Parathyroid adenoma (tissue), 2 donors: ENCODE data around the gene PEX11A.
A peak's percentile ranks its signal among the peaks of the same experiment; 100 is the strongest.

Source experiments
- H2AFZ ChIP-seq: fragments of 300-600 bp; sonication (generic); one replicate; pipeline ENCODE4 v1.7.0; 2017; ENCODE audit warnings: antibody characterized with exemption, mild to moderate bottlenecking
- H3K27ac ChIP-seq: fragments of 300-600 bp; sonication (generic); one replicate; pipeline ENCODE4 v1.7.0; 2017
- H3K27me3 ChIP-seq: fragments of 300-600 bp; sonication (generic); one replicate; pipeline ENCODE4 v1.7.0; 2017; ENCODE audit warnings: low read length; ENCODE audit not compliant: control insufficient read depth, insufficient read depth
- H3K36me3 ChIP-seq: fragments of 300-600 bp; sonication (generic); one replicate; pipeline ENCODE4 v1.7.0; 2017; ENCODE audit warnings: low read length; ENCODE audit not compliant: control insufficient read depth, insufficient read depth
- H3K4me1 ChIP-seq: fragments of 300-600 bp; sonication (generic); one replicate; pipeline ENCODE4 v1.7.0; 2017; ENCODE audit warnings: control low read depth
- H3K4me2 ChIP-seq: fragments of 300-600 bp; sonication (generic); one replicate; pipeline ENCODE4 v1.7.0; 2017; ENCODE audit warnings: low read length
- H3K4me3 ChIP-seq: fragments of 300-600 bp; sonication (generic); one replicate; pipeline ENCODE4 v1.7.0; 2017; ENCODE audit warnings: low read depth, low read length
- H3K79me2 ChIP-seq: fragments of 300-600 bp; sonication (generic); one replicate; pipeline ENCODE4 v1.7.0; 2017; ENCODE audit warnings: control low read depth
- H3K9ac ChIP-seq: fragments of 300-600 bp; sonication (generic); one replicate; pipeline ENCODE4 v1.7.0; 2017; ENCODE audit warnings: mild to moderate bottlenecking
- H3K9me3 ChIP-seq: fragments of 300-600 bp; sonication (generic); one replicate; pipeline ENCODE4 v1.7.0; 2017; ENCODE audit warnings: low read length; ENCODE audit not compliant: control insufficient read depth
- CTCF ChIP-seq: fragments of 300-600 bp; sonication (generic); IDR thresholded peaks from one replicate; pipeline ENCODE4 v1.7.0; 2017; ENCODE audit warnings: antibody characterized with exemption, mild to moderate bottlenecking
- donor health status: primary hyperparathyroidism.

The PEX11A gene

DNA sequence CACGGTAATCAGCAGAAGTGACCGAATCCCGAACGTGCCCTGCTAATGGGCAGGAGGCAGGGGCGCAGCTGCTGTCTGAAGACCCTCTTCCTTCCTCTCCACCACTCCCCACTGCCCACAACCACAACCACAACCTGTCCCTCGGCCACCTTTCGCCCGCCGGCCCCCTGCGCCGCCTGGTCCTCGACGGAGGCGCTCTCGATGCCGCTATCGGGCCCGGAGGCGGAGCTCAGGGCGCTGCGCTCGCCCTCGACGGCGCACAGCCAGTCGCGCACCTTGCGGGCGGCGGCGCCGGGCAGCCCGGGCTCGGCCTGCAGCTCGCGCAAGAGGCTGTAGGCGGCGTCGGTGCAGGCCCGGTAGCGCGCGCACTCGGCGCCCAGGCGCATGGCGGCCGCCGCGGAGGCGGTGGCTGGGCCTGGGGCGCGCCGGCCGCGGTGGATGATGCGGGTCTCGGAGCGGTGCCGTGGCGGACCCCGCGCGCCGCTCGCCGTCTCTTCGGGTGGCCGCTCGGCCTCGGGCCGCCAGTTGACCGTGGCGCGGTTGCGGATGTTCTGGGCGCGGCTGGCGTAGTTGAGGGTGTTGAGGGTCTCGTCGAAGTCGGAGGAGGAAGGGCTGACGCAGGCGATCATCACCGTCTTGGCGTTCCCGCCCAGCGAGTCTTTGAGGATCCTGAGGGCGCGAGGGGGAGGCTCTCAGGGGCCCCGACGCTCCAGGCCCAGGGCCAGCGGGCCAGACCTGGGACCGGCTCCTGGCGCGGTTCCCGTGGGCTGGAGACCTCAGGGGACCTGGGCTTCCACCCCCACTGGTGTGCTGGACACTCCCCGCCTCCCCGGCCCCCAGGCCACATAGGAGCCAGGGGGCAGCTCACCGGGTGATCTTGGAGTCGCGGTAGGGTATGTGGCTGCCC is 42.2 kb downstream of the PEX11A start:
- H3K4me2 ChIP-seq: no peak overlapping the region
- no peaks in the 10 kb centered on the region for H3K36me3 ChIP-seq
- H3K4me1 ChIP-seq: no peaks in the 10 kb centered on the region
- H3K79me2 ChIP-seq: no peaks in the 10 kb centered on the region
- no peak for TF ChIP-seq CTCF
- H2AFZ ChIP-seq: no peak overlapping the region
- H3K27ac ChIP-seq: no peak overlapping the region
- H3K9me3 ChIP-seq: no peaks in the 10 kb centered on the region
- H3K4me3 ChIP-seq: no peak overlapping the region
- H3K27me3 ChIP-seq: no peaks in the 10 kb centered on the region
- H3K9ac ChIP-seq: no peak overlapping the region

DNA sequence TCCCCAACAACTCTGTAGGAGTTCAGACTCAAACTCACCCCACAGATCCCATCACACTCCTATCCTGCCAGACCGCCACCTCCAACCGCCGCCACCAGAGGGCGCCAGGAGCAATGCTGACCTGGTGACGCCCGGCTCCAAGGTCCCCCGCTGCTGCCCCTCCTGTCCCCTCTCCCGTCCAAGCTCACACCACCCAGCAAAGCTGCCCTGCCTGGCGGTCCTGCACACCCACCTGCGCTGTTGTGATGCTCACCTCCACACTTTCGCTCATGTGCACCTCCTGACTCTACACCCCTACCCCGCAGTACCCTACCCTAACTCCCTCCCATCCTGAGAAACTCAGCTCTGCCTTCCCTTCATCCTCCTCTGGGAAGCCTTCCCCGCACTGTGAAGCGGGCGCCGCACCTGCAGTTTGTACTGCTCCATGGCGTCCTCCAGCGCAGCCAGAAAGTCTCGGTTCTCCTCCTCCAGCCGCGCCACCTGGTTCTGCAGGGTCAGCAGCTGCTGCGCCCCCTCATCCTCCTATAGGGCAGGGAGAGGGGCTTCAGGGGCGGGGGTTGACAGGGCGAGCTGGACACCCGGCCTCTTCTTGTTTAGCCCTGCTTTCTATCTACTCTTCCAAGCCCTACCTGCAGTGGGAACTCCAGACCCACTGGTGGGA is 43.2 kb downstream of the PEX11A start:
- TF ChIP-seq CTCF: peak; percentile 62
- no peak overlapping the region for H3K9ac ChIP-seq
- no peaks in the 10 kb centered on the region for H3K36me3 ChIP-seq
- no peak overlapping the region for H3K4me3 ChIP-seq
- H3K27ac ChIP-seq: no peak overlapping the region
- H2AFZ ChIP-seq: no peak overlapping the region
- H3K4me1 ChIP-seq: no peaks in the 10 kb centered on the region
- H3K4me2 ChIP-seq: no peak overlapping the region
- no peaks in the 10 kb centered on the region for H3K27me3 ChIP-seq
- no peaks in the 10 kb centered on the region for H3K9me3 ChIP-seq
- H3K79me2 ChIP-seq: no peaks in the 10 kb centered on the region

GRCh38 chr15:89646416-89647141 is 44.0 kb downstream of the PEX11A start:
- Histone ChIP-seq H3K4me2 (no peak overlapping the region), H3K9ac (no peak overlapping the region), H3K27ac (no peak overlapping the region), H3K79me2 (no peaks in the 10 kb centered on the region), H3K4me1 (no peaks in the 10 kb centered on the region), H3K9me3 (no peaks in the 10 kb centered on the region), H3K36me3 (no peaks in the 10 kb centered on the region), H3K27me3 (no peaks in the 10 kb centered on the region), H3K4me3 (no peak overlapping the region), H2AFZ (no peak overlapping the region)
- no peak for TF ChIP-seq CTCF

GRCh38 chr15:89645680-89646079 is 44.9 kb downstream of the PEX11A start:
- Histone ChIP-seq H3K4me2 (no peak overlapping the region), H3K9me3 (no peaks in the 10 kb centered on the region), H3K4me3 (no peak overlapping the region), H3K36me3 (no peaks in the 10 kb centered on the region), H2AFZ (no peak overlapping the region), H3K4me1 (no peaks in the 10 kb centered on the region), H3K27me3 (no peaks in the 10 kb centered on the region), H3K79me2 (no peaks in the 10 kb centered on the region), H3K27ac (no peak overlapping the region), H3K9ac (no peak overlapping the region)
- TF ChIP-seq CTCF: no peak
